ENCODE measurements around the gene HECTD4.

DNA sequence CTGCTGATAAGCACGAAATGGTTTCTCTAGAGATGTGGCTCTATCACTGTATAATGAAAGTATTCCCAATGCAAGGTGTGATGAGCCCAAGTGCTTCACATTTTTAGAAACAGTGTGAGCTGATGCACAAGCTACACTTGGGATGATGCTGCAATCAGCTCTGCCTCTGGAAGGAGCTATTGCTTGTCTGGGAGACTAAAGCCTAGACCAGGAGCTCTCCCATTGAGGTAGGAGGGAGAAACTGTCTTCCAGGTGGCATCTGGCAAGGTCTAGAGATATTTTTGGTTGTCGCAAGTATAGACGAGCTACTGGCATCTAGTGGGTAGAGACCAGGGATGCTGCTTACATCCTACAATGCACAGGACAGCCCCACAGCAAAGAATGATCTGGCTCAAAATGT is 42.0 kb downstream of the HECTD4 start:
- TF ChIP-seq, protein P1, sequence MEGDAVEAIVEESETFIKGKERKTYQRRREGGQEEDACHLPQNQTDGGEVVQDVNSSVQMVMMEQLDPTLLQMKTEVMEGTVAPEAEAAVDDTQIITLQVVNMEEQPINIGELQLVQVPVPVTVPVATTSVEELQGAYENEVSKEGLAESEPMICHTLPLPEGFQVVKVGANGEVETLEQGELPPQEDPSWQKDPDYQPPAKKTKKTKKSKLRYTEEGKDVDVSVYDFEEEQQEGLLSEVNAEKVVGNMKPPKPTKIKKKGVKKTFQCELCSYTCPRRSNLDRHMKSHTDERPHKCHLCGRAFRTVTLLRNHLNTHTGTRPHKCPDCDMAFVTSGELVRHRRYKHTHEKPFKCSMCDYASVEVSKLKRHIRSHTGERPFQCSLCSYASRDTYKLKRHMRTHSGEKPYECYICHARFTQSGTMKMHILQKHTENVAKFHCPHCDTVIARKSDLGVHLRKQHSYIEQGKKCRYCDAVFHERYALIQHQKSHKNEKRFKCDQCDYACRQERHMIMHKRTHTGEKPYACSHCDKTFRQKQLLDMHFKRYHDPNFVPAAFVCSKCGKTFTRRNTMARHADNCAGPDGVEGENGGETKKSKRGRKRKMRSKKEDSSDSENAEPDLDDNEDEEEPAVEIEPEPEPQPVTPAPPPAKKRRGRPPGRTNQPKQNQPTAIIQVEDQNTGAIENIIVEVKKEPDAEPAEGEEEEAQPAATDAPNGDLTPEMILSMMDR (IDR thresholded peaks at IDR 0.05): 0 out of 2 replicates have a peak, but pooled peaks have one; percentile 11
- TF ChIP-seq ZFX (IDR thresholded peaks at IDR 0.05; ENCODE audit: borderline replicate concordance): no peak
